ENCODE data around the gene IFITM10.

The IFITM10 gene

DNA sequence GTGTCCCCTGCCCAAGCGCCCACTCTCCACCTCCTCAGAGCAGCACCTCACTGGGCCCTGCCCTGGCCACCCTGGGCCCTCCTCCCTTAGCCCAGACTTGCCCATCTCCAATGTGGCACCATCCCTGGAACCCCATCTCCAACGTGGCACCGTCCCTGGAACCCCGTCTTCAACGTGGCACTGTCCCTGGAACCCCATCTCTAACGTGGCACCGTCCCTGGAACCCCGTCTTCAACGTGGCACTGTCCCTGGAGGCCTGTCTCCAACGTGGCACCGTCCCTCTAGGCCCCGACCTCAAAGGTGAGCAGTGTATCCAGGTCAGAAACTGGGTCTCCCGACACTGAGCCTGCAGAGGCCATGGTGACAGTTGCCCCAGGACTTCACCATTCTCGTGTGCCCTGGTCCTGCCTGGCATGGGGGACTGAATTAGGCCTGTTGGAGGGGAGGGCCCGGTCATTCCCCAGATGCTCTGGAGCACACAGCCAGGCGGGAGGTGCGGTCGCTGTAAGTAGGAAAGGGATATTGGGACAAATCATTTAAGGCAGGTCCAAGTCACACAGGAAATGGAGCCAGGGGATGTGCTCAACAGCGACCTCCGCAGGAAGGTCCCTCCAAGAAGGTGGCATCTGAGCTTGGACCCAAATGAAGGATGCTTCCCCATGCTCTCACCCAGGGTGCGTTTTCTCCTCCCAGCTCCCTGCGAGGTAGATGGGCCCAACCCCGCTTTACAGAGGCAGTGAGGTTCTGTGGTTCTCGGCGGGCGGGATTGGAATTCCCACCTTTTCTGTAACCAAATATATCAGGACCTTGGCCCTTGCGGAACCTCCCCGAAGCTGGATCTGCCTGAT is 15.7 kb upstream of the IFITM10 start:
- DNase-seq (ENCODE audit: insufficient read length, low spot score) (no peak), FAIRE-seq (no peak)
- no peak for TF ChIP-seq PAX5 (IDR thresholded peaks at IDR 0.05; ENCODE audit: insufficient read depth, low read length, severe bottlenecking)
- no peak for TF ChIP-seq TAF1 (IDR thresholded peaks at IDR 0.05; ENCODE audit: low read depth, low read length)
- no peak for TF ChIP-seq SPI1 (IDR thresholded peaks at IDR 0.05; ENCODE audit: low read depth, low read length)
- no peak for TF ChIP-seq POLR2AphosphoS5 (IDR thresholded peaks at IDR 0.05; ENCODE audit: low read depth, low read length)
- TF ChIP-seq POU2F2 (IDR thresholded peaks at IDR 0.05; ENCODE audit: low read depth, low read length), result no peak
- TF ChIP-seq POLR2A (IDR thresholded peaks at IDR 0.05; ENCODE audit: low read depth, low read length), result no peak

DNA sequence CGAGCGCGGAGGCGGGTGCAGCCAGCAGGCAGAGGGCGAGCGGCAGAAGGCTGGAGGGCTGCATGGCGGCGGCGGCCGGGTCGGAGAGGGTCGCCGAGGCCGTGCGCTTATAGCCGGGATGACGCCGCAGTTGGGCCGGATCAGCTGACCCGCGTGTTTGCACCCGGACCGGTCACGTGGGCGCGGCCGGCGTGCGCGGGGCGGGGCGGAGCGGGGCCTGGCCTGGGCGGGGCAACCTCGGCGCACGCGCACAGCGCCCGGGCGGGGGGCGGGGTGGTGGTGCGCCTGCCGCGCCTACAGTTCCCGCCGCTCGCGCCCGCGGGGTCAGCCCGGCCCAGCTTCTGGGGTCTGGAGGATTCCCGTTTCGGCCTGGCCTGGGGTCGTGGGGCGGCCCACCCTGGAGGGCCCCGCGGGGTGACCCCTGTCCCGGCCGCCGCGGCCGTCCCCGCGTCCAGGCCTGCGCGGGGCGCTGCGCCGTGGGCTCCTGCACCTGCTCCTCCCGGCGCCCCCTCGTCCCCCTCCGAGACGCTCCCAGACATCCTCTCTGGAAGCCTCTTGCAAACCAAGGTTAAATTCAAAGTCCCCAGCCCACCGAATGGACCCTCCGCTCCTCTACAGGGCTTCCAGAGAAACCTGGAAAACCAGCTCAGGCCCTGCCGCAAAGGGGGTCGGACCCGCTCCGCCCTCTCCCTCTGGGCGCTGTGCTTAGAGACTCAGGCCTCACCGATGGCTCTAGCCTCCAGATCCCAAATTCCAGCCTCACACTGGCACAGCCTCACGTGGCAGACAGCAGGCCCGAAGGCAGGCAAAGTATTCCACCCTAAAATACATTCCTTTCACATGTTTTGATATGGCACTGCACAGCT is 13.6 kb upstream of the IFITM10 start, which contains the start of gene CTSD:
CTSD (minus strand) TSS at position 132 of the 866 bp plus-strand sequence; CDS start at position 64, 68 bp downstream.
- peak; percentile 95 for FAIRE-seq
- TF ChIP-seq SPI1 (IDR thresholded peaks at IDR 0.05; ENCODE audit: low read depth, low read length) (no peak), POLR2A (IDR thresholded peaks at IDR 0.05; ENCODE audit: low read depth, low read length) (no peak)
- DNase-seq (ENCODE audit: insufficient read length, low spot score), result peak; percentile 100

- no peak for DNase-seq (ENCODE audit: insufficient read length, low spot score)
- TF ChIP-seq POLR2A (IDR thresholded peaks at IDR 0.05; ENCODE audit: low read depth, low read length) (no peak), POU2F2 (IDR thresholded peaks at IDR 0.05; ENCODE audit: low read depth, low read length) (no peak), SPI1 (IDR thresholded peaks at IDR 0.05; ENCODE audit: low read depth, low read length) (no peak), PAX5 (IDR thresholded peaks at IDR 0.05; ENCODE audit: insufficient read depth, low read length, severe bottlenecking) (no peak)
- no peak for FAIRE-seq
Measured at GRCh38 chr11:1763336-1763795, 13.0 kb upstream of the IFITM10 start.

- no peak for TF ChIP-seq POLR2AphosphoS5 (IDR thresholded peaks at IDR 0.05; ENCODE audit: low read depth, low read length)
- peak; percentile 28 for FAIRE-seq
- no peak for DNase-seq (ENCODE audit: insufficient read length, low spot score)
Measured at GRCh38 chr11:1762537-1763302, 12.3 kb upstream of the IFITM10 start.

- no peak for DNase-seq (ENCODE audit: insufficient read length, low spot score)
- FAIRE-seq, result no peak
- TF ChIP-seq TAF1 (IDR thresholded peaks at IDR 0.05; ENCODE audit: low read depth, low read length) (no peak), PAX5 (IDR thresholded peaks at IDR 0.05; ENCODE audit: insufficient read depth, low read length, severe bottlenecking) (no peak), POLR2A (IDR thresholded peaks at IDR 0.05; ENCODE audit: low read depth, low read length) (no peak), SPI1 (IDR thresholded peaks at IDR 0.05; ENCODE audit: low read depth, low read length) (no peak), POLR2AphosphoS5 (IDR thresholded peaks at IDR 0.05; ENCODE audit: low read depth, low read length) (no peak), POU2F2 (IDR thresholded peaks at IDR 0.05; ENCODE audit: low read depth, low read length) (no peak)
Measured at GRCh38 chr11:1761857-1762536, 11.6 kb upstream of the IFITM10 start.

DNA sequence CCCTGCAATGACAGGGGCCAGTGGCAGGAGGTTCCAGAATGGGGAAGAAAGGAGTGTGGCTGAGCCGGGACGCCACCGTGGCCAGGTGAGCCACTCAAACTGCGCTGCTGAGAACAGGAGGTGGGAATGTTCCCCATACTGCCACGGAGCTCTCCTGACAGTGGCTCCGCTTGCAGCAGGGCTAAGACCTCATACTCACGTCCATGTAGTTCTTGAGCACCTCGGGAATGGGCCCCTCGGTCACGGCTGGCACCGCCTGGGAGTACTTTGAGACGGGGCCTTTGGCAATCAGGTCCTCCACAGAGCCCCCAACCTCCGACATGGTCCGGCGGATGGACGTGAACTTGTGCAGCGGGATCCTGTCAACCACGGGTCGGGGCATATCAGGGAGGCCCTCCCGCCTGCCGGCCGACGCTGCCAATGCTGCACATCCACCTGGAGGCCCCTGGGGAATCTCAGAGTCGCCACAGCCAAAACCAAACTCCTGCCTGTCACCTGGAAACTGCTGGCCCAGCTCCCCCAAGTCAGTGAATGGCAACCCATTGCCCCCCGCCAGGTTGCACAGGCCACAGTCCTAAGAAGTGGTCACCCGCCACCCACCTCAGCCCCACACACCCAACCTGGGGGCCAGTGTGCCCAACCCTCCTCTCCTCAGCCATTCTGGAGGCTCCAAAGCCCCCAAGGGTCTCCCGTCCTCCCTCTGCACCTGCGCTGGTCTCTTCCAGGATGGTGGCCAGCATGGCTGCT is 10.9 kb upstream of the IFITM10 start:
- FAIRE-seq, result no peak
- no peak for DNase-seq (ENCODE audit: insufficient read length, low spot score)
- TF ChIP-seq POLR2AphosphoS5 (IDR thresholded peaks at IDR 0.05; ENCODE audit: low read depth, low read length), result no peak
- TF ChIP-seq TAF1 (IDR thresholded peaks at IDR 0.05; ENCODE audit: low read depth, low read length), result no peak
- no peak for TF ChIP-seq PAX5 (IDR thresholded peaks at IDR 0.05; ENCODE audit: insufficient read depth, low read length, severe bottlenecking)
- no peak for TF ChIP-seq SPI1 (IDR thresholded peaks at IDR 0.05; ENCODE audit: low read depth, low read length)
- no peak for TF ChIP-seq POLR2A (IDR thresholded peaks at IDR 0.05; ENCODE audit: low read depth, low read length)
- no peak for TF ChIP-seq POU2F2 (IDR thresholded peaks at IDR 0.05; ENCODE audit: low read depth, low read length)

DNA sequence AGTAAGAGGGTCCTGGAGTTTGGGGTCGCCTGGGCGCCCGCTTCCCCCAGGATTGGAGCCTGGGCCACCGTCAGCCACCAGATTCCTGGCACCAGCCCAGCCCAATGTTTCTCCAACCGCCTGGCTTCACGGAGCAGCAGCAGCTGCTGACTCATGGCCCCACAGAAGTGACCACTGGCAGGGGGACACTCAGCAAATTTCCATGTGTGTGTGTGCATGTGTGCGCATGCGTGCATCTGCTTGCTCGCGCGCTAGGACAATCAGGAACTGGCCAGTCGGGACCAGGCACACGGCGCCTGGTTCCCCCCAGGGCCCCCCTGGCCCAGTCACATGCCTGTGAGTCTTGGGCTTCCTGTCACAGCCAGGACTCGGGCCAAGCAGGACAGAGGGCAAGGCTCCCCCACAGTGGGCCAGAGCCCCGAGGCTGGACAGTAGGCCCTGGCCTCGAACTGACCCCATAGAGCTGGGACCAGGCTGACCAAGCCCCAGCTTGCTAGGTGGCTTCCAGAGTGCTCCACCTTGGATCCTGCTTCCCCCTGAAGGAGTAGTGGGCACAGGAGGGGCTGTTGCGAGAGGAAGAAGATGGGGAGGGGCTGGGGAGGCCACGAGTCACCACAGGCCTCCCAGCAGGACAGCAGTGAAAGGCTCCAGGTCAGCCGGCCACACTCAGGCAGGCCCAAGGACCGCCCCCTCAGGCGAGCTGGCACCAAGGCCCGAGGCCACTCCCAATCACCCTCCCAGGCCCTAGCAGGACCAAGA is 10.1 kb upstream of the IFITM10 start:
- no peak for TF ChIP-seq POU2F2 (IDR thresholded peaks at IDR 0.05; ENCODE audit: low read depth, low read length)
- TF ChIP-seq SPI1 (IDR thresholded peaks at IDR 0.05; ENCODE audit: low read depth, low read length), result no peak
- TF ChIP-seq TAF1 (IDR thresholded peaks at IDR 0.05; ENCODE audit: low read depth, low read length), result no peak
- TF ChIP-seq POLR2A (IDR thresholded peaks at IDR 0.05; ENCODE audit: low read depth, low read length), result no peak
- no peak for TF ChIP-seq PAX5 (IDR thresholded peaks at IDR 0.05; ENCODE audit: insufficient read depth, low read length, severe bottlenecking)
- no peak for TF ChIP-seq POLR2AphosphoS5 (IDR thresholded peaks at IDR 0.05; ENCODE audit: low read depth, low read length)
- no peak for FAIRE-seq
- DNase-seq (ENCODE audit: insufficient read length, low spot score), result no peak

GRCh38 chr11:1759851-1760220 is 9.4 kb upstream of the IFITM10 start:
- no peak for FAIRE-seq
- DNase-seq (ENCODE audit: insufficient read length, low spot score), result no peak

More at GRCh38 chr11:1759851-1760220, 9.4 kb upstream of the IFITM10 start:
- no peak for TF ChIP-seq POLR2A (IDR thresholded peaks at IDR 0.05; ENCODE audit: low read depth, low read length)
- no peak for TF ChIP-seq TAF1 (IDR thresholded peaks at IDR 0.05; ENCODE audit: low read depth, low read length)
- TF ChIP-seq PAX5 (IDR thresholded peaks at IDR 0.05; ENCODE audit: insufficient read depth, low read length, severe bottlenecking), result no peak
- TF ChIP-seq SPI1 (IDR thresholded peaks at IDR 0.05; ENCODE audit: low read depth, low read length), result no peak
- TF ChIP-seq POU2F2 (IDR thresholded peaks at IDR 0.05; ENCODE audit: low read depth, low read length), result no peak
- TF ChIP-seq POLR2AphosphoS5 (IDR thresholded peaks at IDR 0.05; ENCODE audit: low read depth, low read length), result no peak

Data from GM12891 (cell line).